ENCODE data around the gene ADCK1. TPM values are rescaled to one million over a fixed set of nuclear protein-coding genes. Genes with fewer than 3 reads are reported as not detected.
A peak's percentile ranks its signal among the peaks of the same experiment; 100 is the strongest.

The ADCK1 gene
- total RNA-seq, 1 experiment from 2014 or later: 12.2 TPM

DNA sequence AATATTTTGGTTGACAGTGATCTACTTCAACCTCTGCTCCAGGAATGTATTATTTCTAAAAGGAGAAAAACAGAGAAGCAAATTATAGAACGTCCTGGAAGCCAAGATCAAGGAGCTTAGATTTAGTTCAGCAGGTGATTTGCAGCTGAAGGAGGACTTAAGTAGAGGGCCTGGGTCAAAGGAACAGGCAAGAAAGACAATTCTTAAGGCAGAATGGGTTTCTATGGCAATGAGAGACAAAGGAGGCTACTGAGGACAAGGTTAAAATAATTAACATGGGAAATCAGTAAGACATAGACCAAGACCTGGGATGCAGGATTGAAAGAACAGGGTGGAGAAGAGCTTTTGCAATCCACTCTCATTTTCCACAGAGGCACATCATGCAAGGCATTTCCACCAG is 36.6 kb upstream of the ADCK1 start:
- Histone ChIP-seq H4K20me1 (ENCODE audit: control insufficient read depth, insufficient read depth, insufficient read length) (no peaks in the 10 kb centered on the region), H2AK5ac (ENCODE audit: insufficient read length, low read length) (no peak overlapping the region), H4K8ac (replicated peaks; ENCODE audit: insufficient read length, low read depth, low read length) (no peak overlapping the region), H3K4me2 (ENCODE audit: insufficient read depth, insufficient read length, low read length) (peak overlapping the region; percentile 12), H3K4me1 (ENCODE audit: insufficient read depth, low read length) (no peaks in the 10 kb centered on the region), H3K23ac (ENCODE audit: insufficient read length, low read depth, low read length) (peak overlapping the region; percentile 31), H3K56ac (ENCODE audit: insufficient read length, low read depth, low read length) (no peak overlapping the region), H3T11ph (ENCODE audit: low read length) (no peak overlapping the region), H3K27ac (ENCODE audit: insufficient read length, low read depth, low read length) (peak overlapping the region; percentile 46), H2BK15ac (ENCODE audit: low read depth, low read length) (no peak overlapping the region), H2BK20ac (ENCODE audit: low read depth, low read length, poor library complexity, severe bottlenecking) (peak overlapping the region; percentile 49), H3K18ac (ENCODE audit: insufficient read length, low read depth, low read length) (no peak overlapping the region), H3K79me1 (ENCODE audit: insufficient read depth, low read depth, low read length, poor library complexity, severe bottlenecking) (peaks cover 6% of the 10 kb centered on the region), H3K9ac (ENCODE audit: extremely low read depth, insufficient read length, low read length) (no peak overlapping the region), H3K4ac (ENCODE audit: low read depth, low read length) (no peak overlapping the region), H2BK5ac (ENCODE audit: insufficient read length, low read length) (no peak overlapping the region), H2AFZ (ENCODE audit: low read length) (no peak overlapping the region), H3K23me2 (ENCODE audit: insufficient read length, low read depth, low read length, poor library complexity, severe bottlenecking) (peaks cover 7% of the 10 kb centered on the region), H2BK120ac (ENCODE audit: low read depth, low read length, poor library complexity, severe bottlenecking) (no peak overlapping the region), H2BK12ac (ENCODE audit: insufficient read length, low read depth, low read length) (no peak overlapping the region), H3K9me3 (ENCODE audit: control insufficient read depth, low read depth, low read length) (no peaks in the 10 kb centered on the region), H3K14ac (ENCODE audit: insufficient read depth, low read length) (no peak overlapping the region), H4K5ac (ENCODE audit: insufficient read length, low read depth, low read length) (no peak overlapping the region), H3K79me2 (ENCODE audit: insufficient read depth, low read length) (peaks cover 4% of the 10 kb centered on the region; the same call in 1 of the 2 replicates), H3K27me3 (ENCODE audit: insufficient read depth, low read length) (0 out of 2 replicates have a peak, but pooled peaks cover 2% of the 10 kb centered on the region), H4K91ac (ENCODE audit: insufficient read length, low read depth, low read length) (no peak overlapping the region)
- H3K27me3 Mint-ChIP-seq (ENCODE audit: low read depth): no peaks in the 10 kb centered on the region; the same call in 1 of the 2 replicates
- TF ChIP-seq, protein P1, sequence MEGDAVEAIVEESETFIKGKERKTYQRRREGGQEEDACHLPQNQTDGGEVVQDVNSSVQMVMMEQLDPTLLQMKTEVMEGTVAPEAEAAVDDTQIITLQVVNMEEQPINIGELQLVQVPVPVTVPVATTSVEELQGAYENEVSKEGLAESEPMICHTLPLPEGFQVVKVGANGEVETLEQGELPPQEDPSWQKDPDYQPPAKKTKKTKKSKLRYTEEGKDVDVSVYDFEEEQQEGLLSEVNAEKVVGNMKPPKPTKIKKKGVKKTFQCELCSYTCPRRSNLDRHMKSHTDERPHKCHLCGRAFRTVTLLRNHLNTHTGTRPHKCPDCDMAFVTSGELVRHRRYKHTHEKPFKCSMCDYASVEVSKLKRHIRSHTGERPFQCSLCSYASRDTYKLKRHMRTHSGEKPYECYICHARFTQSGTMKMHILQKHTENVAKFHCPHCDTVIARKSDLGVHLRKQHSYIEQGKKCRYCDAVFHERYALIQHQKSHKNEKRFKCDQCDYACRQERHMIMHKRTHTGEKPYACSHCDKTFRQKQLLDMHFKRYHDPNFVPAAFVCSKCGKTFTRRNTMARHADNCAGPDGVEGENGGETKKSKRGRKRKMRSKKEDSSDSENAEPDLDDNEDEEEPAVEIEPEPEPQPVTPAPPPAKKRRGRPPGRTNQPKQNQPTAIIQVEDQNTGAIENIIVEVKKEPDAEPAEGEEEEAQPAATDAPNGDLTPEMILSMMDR (conservative IDR thresholded peaks at IDR 0.05): no peak
- peaks cover 29 to 35% of the 10 kb centered on the region in 2 experiments for H3K4me1 Mint-ChIP-seq
- DNase-seq: no peak
- no CpG with 5 or more reads among the region's 1 CpG for WGBS (ENCODE audit: extremely low coverage, insufficient read length, low lambda C conversion rate)
- H3K4me3 Mint-ChIP-seq: peak overlapping the region in 1 of 2 experiments; percentile 14; a peak in 1 of 5 replicates
- H3K36me3 Mint-ChIP-seq (ENCODE audit: insufficient read depth in 1 of 3, low read depth in 3 of 3): peaks cover under 1 to 9% (median 6%) of the 10 kb centered on the region in 3 experiments; a peak in 5 of 7 replicates
- peak overlapping the region; percentile 45 to 86 (median 82); a peak in 5 of 7 replicates for H3K27ac Mint-ChIP-seq
- no peaks in the 10 kb centered on the region for H3K9me3 Mint-ChIP-seq
